Amniotic stem cell (primary cell): ENCODE measurements around the gene ZNF521.

Experiments
- DNase-seq: peaks from one replicate; lab custom pipeline; 2025; lab: John Stamatoyannopoulos, UW

The ZNF521 gene

GRCh38 chr18:25225151-25225550 is 126.8 kb downstream of the ZNF521 start:
- no peak for DNase-seq

- no peak for DNase-seq
These were observed 127.8 kb downstream of the ZNF521 start for GRCh38 chr18:25223899-25224886.

- DNase-seq, result no peak
These were observed 128.8 kb downstream of the ZNF521 start for GRCh38 chr18:25223211-25223610.

GRCh38 chr18:25222648-25223047 is 129.3 kb downstream of the ZNF521 start:
- DNase-seq, result no peak

- DNase-seq, result no peak
These were observed 141.3 kb downstream of the ZNF521 start for GRCh38 chr18:25210622-25211021.

GRCh38 chr18:25192065-25192464 is 159.9 kb downstream of the ZNF521 start:
- DNase-seq, result no peak

- no peak for DNase-seq
These were observed 161.5 kb downstream of the ZNF521 start for GRCh38 chr18:25190472-25190871.

GRCh38 chr18:25189391-25190185 is 162.4 kb downstream of the ZNF521 start:
- DNase-seq, result no peak

GRCh38 chr18:25187521-25188192 is 164.3 kb downstream of the ZNF521 start:
- DNase-seq, result no peak

- no peak for DNase-seq
These were observed 165.1 kb downstream of the ZNF521 start for GRCh38 chr18:25186871-25187270.

GRCh38 chr18:25181993-25182392 is 170.0 kb downstream of the ZNF521 start:
- DNase-seq, result no peak

- DNase-seq, result no peak
These were observed 170.4 kb downstream of the ZNF521 start for GRCh38 chr18:25181581-25181980.

GRCh38 chr18:25180973-25181548 is 170.9 kb downstream of the ZNF521 start:
- no peak for DNase-seq

- DNase-seq, result no peak
These were observed 174.3 kb downstream of the ZNF521 start for GRCh38 chr18:25177631-25178030.

GRCh38 chr18:25176518-25177042 is 175.4 kb downstream of the ZNF521 start:
- DNase-seq, result no peak

GRCh38 chr18:25175558-25176517 is 176.1 kb downstream of the ZNF521 start:
- no peak for DNase-seq

GRCh38 chr18:25174324-25174723 is 177.6 kb downstream of the ZNF521 start:
- no peak for DNase-seq

GRCh38 chr18:25171334-25171733 is 180.6 kb downstream of the ZNF521 start:
- no peak for DNase-seq

GRCh38 chr18:25170402-25170801 is 181.6 kb downstream of the ZNF521 start:
- DNase-seq, result no peak

GRCh38 chr18:25169701-25170100 is 182.3 kb downstream of the ZNF521 start:
- DNase-seq, result no peak
